ENCODE data around the gene OLAH.

- TF ChIP-seq CTCF (conservative IDR thresholded peaks at IDR 0.05) (peak; percentile 97), ZFX (IDR thresholded peaks at IDR 0.05) (no peak)
Measured at GRCh38 chr10:15106352-15107013, 62.7 kb downstream of the OLAH start.

All from C4-2B (cell line).